Activated CD8-positive, alpha-beta memory T cell treated with anti-CD3 and anti-CD28 coated beads, Interleukin-2, amount 10 ng/mL, durations not matched to agents 7 days and 5 days (primary cell): ENCODE results near the gene METTL26. TPM values are rescaled to one million over a fixed set of nuclear protein-coding genes. Genes with fewer than 3 reads are reported as not detected.

Experiments
- ATAC-seq: fragments of 150-1000 bp; cut with Tn5 transposase; one replicate; pipeline ENCODE4 v1.10.0; 2021; ENCODE audit warnings: moderate library complexity
- CTCF ChIA-PET: fragments of 350-600 bp; sonication (Branson Sonifier 250); formaldehyde crosslinking; loops from one replicate; lab custom pipeline; 2021; ENCODE audit warnings: antibody characterized with exemption; lab: Charles Lee
- DNase-seq: peaks from one replicate; pipeline ENCODE4 v3.0.0-alpha.2; 2020
- H3K27ac Mint-ChIP-seq: one replicate; pipeline ENCODE4 v1.8.0; 2021; ENCODE audit warnings: mild to moderate bottlenecking, mixed read lengths
- H3K27me3 Mint-ChIP-seq: one replicate; pipeline ENCODE4 v1.8.0; 2021; ENCODE audit warnings: mixed read lengths
- H3K36me3 Mint-ChIP-seq: one replicate; pipeline ENCODE4 v1.8.0; 2021; ENCODE audit warnings: mild to moderate bottlenecking, mixed read lengths
- H3K4me1 Mint-ChIP-seq: one replicate; pipeline ENCODE4 v1.8.0; 2021; ENCODE audit warnings: mixed read lengths
- H3K4me3 Mint-ChIP-seq: one replicate; pipeline ENCODE4 v1.8.0; 2021; ENCODE audit warnings: mild to moderate bottlenecking, moderate library complexity, mixed read lengths
- H3K9me3 Mint-ChIP-seq: one replicate; pipeline ENCODE4 v1.8.0; 2022; ENCODE audit warnings: low read depth, mixed read lengths
- total RNA-seq, 2 experiments: library from RNA; stranded (reverse); gene quantifications; one replicate each; pipeline ENCODE4 v1.2.3, GENCODE V29; 2021

The METTL26 gene
- total RNA-seq, 2 experiments from 2014 or later, result 86.7 to 92.6 TPM

GRCh38 chr16:626787-627453, 9.2 kb downstream of the METTL26 start:
- no peaks in the 10 kb centered on the region for H3K27me3 Mint-ChIP-seq
- DNase-seq (no peak), ATAC-seq (no peak)
- H3K9me3 Mint-ChIP-seq, result no peaks in the 10 kb centered on the region
- H3K4me1 Mint-ChIP-seq, result no peaks in the 10 kb centered on the region
- no peaks in the 10 kb centered on the region for H3K36me3 Mint-ChIP-seq
- H3K27ac Mint-ChIP-seq, result no peak overlapping the region
- H3K4me3 Mint-ChIP-seq, result no peak overlapping the region
- CTCF ChIA-PET, result no interaction called here

DNA sequence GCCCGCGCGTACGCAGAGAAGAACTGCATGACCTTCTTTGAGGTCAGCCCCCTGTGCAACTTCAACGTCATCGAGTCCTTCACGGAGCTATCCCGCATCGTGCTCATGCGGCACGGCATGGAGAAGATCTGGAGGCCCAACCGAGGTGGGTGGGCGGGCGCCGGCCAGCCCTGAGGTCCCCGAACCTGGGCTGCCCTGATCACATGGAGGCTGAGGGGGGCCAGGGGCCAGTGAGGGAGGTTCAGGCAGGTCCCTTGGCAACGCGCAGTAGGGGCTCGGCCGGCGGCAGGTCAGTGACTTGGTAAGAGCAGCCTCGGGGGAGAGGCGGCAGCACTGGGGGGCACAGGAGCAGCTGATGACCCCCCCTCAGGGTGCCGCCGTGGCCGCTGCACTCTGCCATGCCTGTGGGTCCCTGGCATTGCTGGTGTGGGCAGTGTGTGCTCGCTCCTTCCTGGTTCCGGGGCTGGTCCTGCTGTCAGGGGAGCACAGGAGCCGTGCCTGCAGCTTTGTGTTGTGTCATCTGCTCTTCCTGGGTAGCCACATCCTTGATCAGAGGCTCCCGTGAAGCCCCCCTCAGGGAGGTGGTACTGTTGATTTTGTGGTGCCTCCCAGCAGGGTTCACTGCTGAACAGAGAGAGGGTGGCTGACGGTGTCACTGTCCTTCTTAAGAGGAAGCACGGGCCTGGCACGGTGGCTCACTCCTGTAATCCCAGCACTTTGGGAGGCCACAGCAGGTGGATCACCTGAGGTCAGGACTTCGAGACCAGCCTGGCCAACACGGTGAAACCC, 9.9 kb downstream of the METTL26 start:
- Mint-ChIP-seq H3K9me3 (no peaks in the 10 kb centered on the region), H3K36me3 (no peaks in the 10 kb centered on the region), H3K4me1 (no peaks in the 10 kb centered on the region), H3K4me3 (no peak overlapping the region), H3K27me3 (no peaks in the 10 kb centered on the region), H3K27ac (no peak overlapping the region)
- no peak for ATAC-seq
- no peak for DNase-seq
- CTCF ChIA-PET, result no interaction called here

- H3K27me3 Mint-ChIP-seq, result no peaks in the 10 kb centered on the region
- ATAC-seq, result no peak
- H3K4me3 Mint-ChIP-seq, result no peak overlapping the region
- no peak for DNase-seq
- no peaks in the 10 kb centered on the region for H3K36me3 Mint-ChIP-seq
- CTCF ChIA-PET, result no interaction called here
- no peaks in the 10 kb centered on the region for H3K4me1 Mint-ChIP-seq
- H3K9me3 Mint-ChIP-seq, result no peaks in the 10 kb centered on the region
- H3K27ac Mint-ChIP-seq, result no peak overlapping the region
Observed at GRCh38 chr16:625117-625976, 10.8 kb downstream of the METTL26 start.

- no peaks in the 10 kb centered on the region for H3K27me3 Mint-ChIP-seq
- H3K36me3 Mint-ChIP-seq, result no peaks in the 10 kb centered on the region
Observed at GRCh38 chr16:624526-625070, 11.5 kb downstream of the METTL26 start.

DNA sequence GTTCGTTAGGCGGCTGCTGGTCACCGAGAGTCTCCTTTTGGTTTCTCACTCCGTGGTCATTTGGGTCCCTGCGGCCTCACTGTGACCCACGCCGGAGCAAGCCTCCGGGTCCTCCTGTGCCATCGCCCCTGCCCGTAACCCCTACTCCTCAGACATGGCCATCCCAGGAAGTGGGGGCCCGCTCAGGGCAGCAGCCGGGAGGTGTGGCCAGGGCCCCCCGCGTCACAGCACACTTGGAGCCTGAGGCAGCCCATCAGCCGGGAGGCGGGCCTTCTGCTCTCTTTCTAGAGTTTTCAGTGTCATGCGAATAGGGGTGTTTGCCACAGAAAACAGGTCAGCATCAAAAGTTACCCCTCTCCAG, 13.2 kb downstream of the METTL26 start:
- no peaks in the 10 kb centered on the region for H3K36me3 Mint-ChIP-seq
- no peak overlapping the region for H3K4me3 Mint-ChIP-seq
- ATAC-seq (no peak), DNase-seq (no peak)
- no peak overlapping the region for H3K27ac Mint-ChIP-seq
- H3K4me1 Mint-ChIP-seq, result no peaks in the 10 kb centered on the region
- no peaks in the 10 kb centered on the region for H3K27me3 Mint-ChIP-seq
- no peaks in the 10 kb centered on the region for H3K9me3 Mint-ChIP-seq
- CTCF ChIA-PET, result no interaction called here

More at GRCh38 chr16:624526-625070, 11.5 kb downstream of the METTL26 start:
- ATAC-seq (no peak), DNase-seq (no peak)
- Mint-ChIP-seq H3K4me1 (no peaks in the 10 kb centered on the region), H3K27ac (no peak overlapping the region), H3K4me3 (no peak overlapping the region), H3K9me3 (no peaks in the 10 kb centered on the region)
- CTCF ChIA-PET, result no interaction called here

- no peaks in the 10 kb centered on the region for H3K4me1 Mint-ChIP-seq
- DNase-seq (no peak), ATAC-seq (no peak)
- CTCF ChIA-PET, result no interaction called here
- no peaks in the 10 kb centered on the region for H3K36me3 Mint-ChIP-seq
- H3K4me3 Mint-ChIP-seq, result no peak overlapping the region
- no peak overlapping the region for H3K27ac Mint-ChIP-seq
- H3K27me3 Mint-ChIP-seq, result no peaks in the 10 kb centered on the region
- no peaks in the 10 kb centered on the region for H3K9me3 Mint-ChIP-seq
Observed at GRCh38 chr16:621526-622105, 14.5 kb downstream of the METTL26 start.

DNA sequence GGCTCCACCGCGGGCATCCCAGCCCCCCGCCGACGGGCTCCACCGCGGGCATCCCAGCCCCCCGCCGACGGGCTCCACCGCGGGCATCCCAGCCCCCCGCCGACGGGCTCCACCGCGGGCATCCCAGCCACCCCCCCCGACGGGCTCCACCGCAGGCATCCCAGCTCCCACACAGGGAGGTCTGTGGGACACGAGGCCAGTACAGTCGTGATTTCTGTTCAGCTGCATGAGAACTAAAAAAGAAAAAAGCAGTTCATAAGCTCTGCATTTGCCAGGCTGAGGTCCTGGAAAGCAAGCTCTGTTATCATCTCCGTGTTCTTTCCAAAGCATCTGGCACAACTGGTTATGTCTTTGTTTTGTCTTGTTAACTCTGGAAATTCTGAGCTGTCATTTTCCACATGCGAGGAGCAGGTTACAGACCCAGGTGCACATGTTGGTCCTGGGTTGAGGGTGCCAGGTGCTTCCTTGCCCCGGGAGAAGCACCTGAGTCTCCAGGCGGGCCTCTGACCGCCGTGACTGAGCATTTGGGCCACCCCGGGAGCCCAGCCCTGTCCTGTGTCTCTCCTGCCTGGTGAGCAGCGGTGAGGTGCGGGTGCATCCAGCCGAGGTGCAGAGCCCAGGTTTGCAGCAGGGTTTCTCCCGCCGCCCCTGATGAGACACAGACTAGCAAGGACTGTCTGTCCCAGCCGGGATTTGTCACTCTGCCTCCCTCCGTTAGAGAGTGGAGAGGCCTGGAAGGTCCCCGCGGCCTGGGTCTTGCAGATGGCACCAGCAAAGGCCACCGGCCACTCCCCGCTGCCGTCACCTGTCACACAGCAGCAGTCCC, 15.2 kb downstream of the METTL26 start:
- H3K4me3 Mint-ChIP-seq, result no peak overlapping the region
- no peaks in the 10 kb centered on the region for H3K9me3 Mint-ChIP-seq
- DNase-seq (no peak), ATAC-seq (no peak)
- H3K36me3 Mint-ChIP-seq, result no peaks in the 10 kb centered on the region
- H3K27ac Mint-ChIP-seq, result no peak overlapping the region
- CTCF ChIA-PET, result no interaction called here
- H3K27me3 Mint-ChIP-seq, result no peaks in the 10 kb centered on the region
- no peaks in the 10 kb centered on the region for H3K4me1 Mint-ChIP-seq

DNA sequence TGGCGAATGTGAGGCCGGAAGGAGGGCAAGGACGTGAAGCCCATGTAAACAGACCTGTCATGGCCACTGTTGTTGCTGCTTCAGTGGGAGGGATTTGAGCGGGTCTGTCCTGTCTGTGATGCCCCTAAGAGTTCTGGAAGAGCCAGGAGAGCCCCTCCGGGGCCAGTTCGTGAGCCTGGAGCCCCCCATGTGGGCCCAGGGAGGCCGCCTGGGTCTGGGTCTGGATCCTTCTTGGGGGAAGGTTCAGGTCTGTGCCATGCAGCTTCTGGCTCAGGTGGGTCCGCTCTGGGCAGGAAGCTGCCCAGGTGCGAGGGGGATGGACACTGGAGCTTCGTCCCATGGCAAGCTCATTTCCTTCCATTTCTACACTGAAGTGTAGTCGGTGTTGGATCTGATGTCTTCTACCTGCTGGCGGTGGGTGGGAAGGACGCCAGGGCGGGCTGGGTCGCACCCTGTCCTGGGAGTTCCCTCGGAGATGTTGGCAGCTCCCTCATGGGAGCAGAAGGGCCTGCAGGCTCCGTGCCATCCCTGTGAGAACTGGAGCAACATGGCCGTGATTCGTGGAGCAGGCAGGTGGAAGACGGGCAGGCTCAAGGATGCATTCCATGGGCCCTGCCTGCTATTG, 16.5 kb downstream of the METTL26 start:
- no peaks in the 10 kb centered on the region for H3K4me1 Mint-ChIP-seq
- H3K27ac Mint-ChIP-seq, result no peak overlapping the region
- H3K9me3 Mint-ChIP-seq, result no peaks in the 10 kb centered on the region
- H3K27me3 Mint-ChIP-seq, result no peaks in the 10 kb centered on the region
- no peak overlapping the region for H3K4me3 Mint-ChIP-seq
- DNase-seq, result no peak
- H3K36me3 Mint-ChIP-seq, result no peaks in the 10 kb centered on the region
- CTCF ChIA-PET, result no interaction called here
- no peak for ATAC-seq

DNA sequence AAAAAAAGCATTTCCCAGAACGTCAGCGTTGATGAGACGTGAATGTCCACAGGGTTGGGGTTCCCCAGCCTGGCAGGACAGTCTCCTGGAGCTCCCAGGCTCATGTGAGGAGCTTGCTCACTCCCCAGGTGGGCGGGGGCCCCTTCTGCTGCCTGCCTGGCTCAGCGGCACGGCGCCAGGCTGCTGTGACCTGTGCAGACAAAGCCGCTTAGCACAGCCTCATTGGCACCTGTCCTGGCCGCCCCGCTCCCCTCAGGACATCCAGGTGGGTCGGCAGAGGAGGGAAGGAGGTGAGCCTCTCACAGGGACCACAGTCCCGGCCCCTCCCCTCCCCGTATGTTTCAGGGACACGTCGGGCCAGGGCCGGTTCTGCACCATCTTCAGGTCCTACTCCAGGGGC, 18.2 kb downstream of the METTL26 start:
- Mint-ChIP-seq H3K9me3 (no peaks in the 10 kb centered on the region), H3K4me1 (no peaks in the 10 kb centered on the region), H3K36me3 (no peaks in the 10 kb centered on the region), H3K4me3 (no peak overlapping the region), H3K27me3 (no peaks in the 10 kb centered on the region), H3K27ac (no peak overlapping the region)
- CTCF ChIA-PET, result no interaction called here
- DNase-seq, result no peak
- ATAC-seq, result no peak

- ATAC-seq (no peak), DNase-seq (no peak)
- no peaks in the 10 kb centered on the region for H3K36me3 Mint-ChIP-seq
- H3K4me1 Mint-ChIP-seq, result no peaks in the 10 kb centered on the region
- no peaks in the 10 kb centered on the region for H3K27me3 Mint-ChIP-seq
- H3K9me3 Mint-ChIP-seq, result no peaks in the 10 kb centered on the region
- no peak overlapping the region for H3K4me3 Mint-ChIP-seq
- CTCF ChIA-PET, result no interaction called here
- no peak overlapping the region for H3K27ac Mint-ChIP-seq
Observed at GRCh38 chr16:616733-617586, 19.1 kb downstream of the METTL26 start.

- no peak overlapping the region for H3K27ac Mint-ChIP-seq
- H3K9me3 Mint-ChIP-seq, result no peaks in the 10 kb centered on the region
- no peak overlapping the region for H3K4me3 Mint-ChIP-seq
- ATAC-seq (no peak), DNase-seq (no peak)
- CTCF ChIA-PET, result no interaction called here
- no peaks in the 10 kb centered on the region for H3K36me3 Mint-ChIP-seq
- H3K4me1 Mint-ChIP-seq, result no peaks in the 10 kb centered on the region
- no peaks in the 10 kb centered on the region for H3K27me3 Mint-ChIP-seq
Observed at GRCh38 chr16:615122-615521, 21.0 kb downstream of the METTL26 start.
